ENCODE results near the gene ZNF518A.
"Not testable (repeated sequence)": the region's sequence is repeated elsewhere in the genome, so short reads cannot be mapped to it uniquely, and the experiment has no call there.

ZNF518A gene

GRCh38 chr10:96176985-96177384 is 46.9 kb downstream of the ZNF518A start:
- WGBS (ENCODE audit: extremely low coverage, insufficient coverage, low lambda C conversion rate) = no CpG with 5 or more reads among the region's 1 CpG

GRCh38 chr10:96188421-96188820 is 58.3 kb downstream of the ZNF518A start:
- no peak overlapping the region for H3K56ac ChIP-seq (ENCODE audit: low read length)
- DNase-seq = no peak
- no peaks in the 10 kb centered on the region for H3K79me2 ChIP-seq (ENCODE audit: control insufficient read depth, insufficient read depth, low read length)
- H3K4ac ChIP-seq (ENCODE audit: low read depth, low read length) = no peak overlapping the region
- no peak overlapping the region for H3K4me2 ChIP-seq (ENCODE audit: low read length)
- no peaks in the 10 kb centered on the region for H3K36me3 ChIP-seq (ENCODE audit: control insufficient read depth, insufficient read depth, low read length)
- H3K27ac ChIP-seq (ENCODE audit: low read depth, low read length) = no peak overlapping the region
- no peak overlapping the region for H2BK120ac ChIP-seq (ENCODE audit: low read depth, low read length)
- no peaks in the 10 kb centered on the region for H3K27me3 ChIP-seq (ENCODE audit: insufficient read depth, low read length, poor library complexity)
- H3K18ac ChIP-seq (ENCODE audit: low read length) = no peak overlapping the region
- no CpG with 5 or more reads among the region's 2 CpGs for WGBS (ENCODE audit: extremely low coverage, insufficient coverage, low lambda C conversion rate)
- no peak overlapping the region for H2BK5ac ChIP-seq (ENCODE audit: low read length)
- no peak overlapping the region for H4K5ac ChIP-seq (ENCODE audit: low read length)
- H4K8ac ChIP-seq (ENCODE audit: low read depth, low read length) = no peak overlapping the region
- no peak overlapping the region for H3K4me3 ChIP-seq (ENCODE audit: low read length)
- no peak overlapping the region for H2BK15ac ChIP-seq (replicated peaks; ENCODE audit: low read depth)
- H3K79me1 ChIP-seq (ENCODE audit: low read length) = no peaks in the 10 kb centered on the region
- H3K23ac ChIP-seq (ENCODE audit: low read length) = no peak overlapping the region
- no peak overlapping the region for H2AK5ac ChIP-seq (ENCODE audit: low read length)
- no peak overlapping the region for H3K9ac ChIP-seq (ENCODE audit: low read length)
- H3K4me1 ChIP-seq (ENCODE audit: control insufficient read depth, low read depth, low read length) = no peaks in the 10 kb centered on the region

More at GRCh38 chr10:96176985-96177384, 46.9 kb downstream of the ZNF518A start:
- Histone ChIP-seq H3K9ac (ENCODE audit: low read length) (no peak overlapping the region), H2BK5ac (ENCODE audit: low read length) (no peak overlapping the region), H2BK15ac (replicated peaks; ENCODE audit: low read depth) (no peak overlapping the region), H3K4me3 (ENCODE audit: low read length) (no peak overlapping the region), H3K4me2 (ENCODE audit: low read length) (no peak overlapping the region), H3K23ac (ENCODE audit: low read length) (no peak overlapping the region), H2BK120ac (ENCODE audit: low read depth, low read length) (no peak overlapping the region), H4K8ac (ENCODE audit: low read depth, low read length) (no peak overlapping the region), H3K27ac (ENCODE audit: low read depth, low read length) (no peak overlapping the region), H2AK5ac (ENCODE audit: low read length) (no peak overlapping the region), H3K18ac (ENCODE audit: low read length) (no peak overlapping the region), H3K56ac (ENCODE audit: low read length) (no peak overlapping the region), H3K4ac (ENCODE audit: low read depth, low read length) (no peak overlapping the region), H3K79me1 (ENCODE audit: low read length) (no peaks in the 10 kb centered on the region), H4K5ac (ENCODE audit: low read length) (no peak overlapping the region), H3K79me2 (ENCODE audit: control insufficient read depth, insufficient read depth, low read length) (no peaks in the 10 kb centered on the region), H3K27me3 (ENCODE audit: insufficient read depth, low read length, poor library complexity) (no peaks in the 10 kb centered on the region), H3K4me1 (ENCODE audit: control insufficient read depth, low read depth, low read length) (no peaks in the 10 kb centered on the region), H3K36me3 (ENCODE audit: control insufficient read depth, insufficient read depth, low read length) (no peaks in the 10 kb centered on the region)
- no peak for DNase-seq

GRCh38 chr10:96188916-96189315 is 58.8 kb downstream of the ZNF518A start:
- H3K36me3 ChIP-seq (ENCODE audit: control insufficient read depth, insufficient read depth, low read length) = no peaks in the 10 kb centered on the region
- H4K8ac ChIP-seq (ENCODE audit: low read depth, low read length) = no peak overlapping the region
- H3K23ac ChIP-seq (ENCODE audit: low read length) = no peak overlapping the region
- no peaks in the 10 kb centered on the region for H3K79me2 ChIP-seq (ENCODE audit: control insufficient read depth, insufficient read depth, low read length)
- no peak overlapping the region for H3K56ac ChIP-seq (ENCODE audit: low read length)
- no peak overlapping the region for H3K4ac ChIP-seq (ENCODE audit: low read depth, low read length)
- H4K5ac ChIP-seq (ENCODE audit: low read length) = no peak overlapping the region
- H3K79me1 ChIP-seq (ENCODE audit: low read length) = no peaks in the 10 kb centered on the region
- no peaks in the 10 kb centered on the region for H3K4me1 ChIP-seq (ENCODE audit: control insufficient read depth, low read depth, low read length)
- no CpG with 5 or more reads among the region's 1 CpG for WGBS (ENCODE audit: extremely low coverage, insufficient coverage, low lambda C conversion rate)
- no peak overlapping the region for H2BK15ac ChIP-seq (replicated peaks; ENCODE audit: low read depth)
- H2BK120ac ChIP-seq (ENCODE audit: low read depth, low read length) = no peak overlapping the region
- no peaks in the 10 kb centered on the region for H3K27me3 ChIP-seq (ENCODE audit: insufficient read depth, low read length, poor library complexity)
- no peak overlapping the region for H3K4me2 ChIP-seq (ENCODE audit: low read length)
- H3K9ac ChIP-seq (ENCODE audit: low read length) = no peak overlapping the region
- H2AK5ac ChIP-seq (ENCODE audit: low read length) = no peak overlapping the region
- DNase-seq = no peak
- no peak overlapping the region for H3K4me3 ChIP-seq (ENCODE audit: low read length)
- no peak overlapping the region for H3K18ac ChIP-seq (ENCODE audit: low read length)
- no peak overlapping the region for H2BK5ac ChIP-seq (ENCODE audit: low read length)
- H3K27ac ChIP-seq (ENCODE audit: low read depth, low read length) = no peak overlapping the region

- H3K4me2 ChIP-seq (ENCODE audit: low read length); H3K79me1 ChIP-seq (ENCODE audit: low read length); DNase-seq; H3K27ac ChIP-seq (ENCODE audit: low read depth, low read length); H3K9ac ChIP-seq (ENCODE audit: low read length); H3K79me2 ChIP-seq (ENCODE audit: control insufficient read depth, insufficient read depth, low read length); H3K36me3 ChIP-seq (ENCODE audit: control insufficient read depth, insufficient read depth, low read length); H3K4me3 ChIP-seq (ENCODE audit: low read length); H3K56ac ChIP-seq (ENCODE audit: low read length); H2BK15ac ChIP-seq (replicated peaks; ENCODE audit: low read depth); H3K4ac ChIP-seq (ENCODE audit: low read depth, low read length); H4K8ac ChIP-seq (ENCODE audit: low read depth, low read length); H3K27me3 ChIP-seq (ENCODE audit: insufficient read depth, low read length, poor library complexity); H3K4me1 ChIP-seq (ENCODE audit: control insufficient read depth, low read depth, low read length); H3K23ac ChIP-seq (ENCODE audit: low read length); H2BK5ac ChIP-seq (ENCODE audit: low read length); H2BK120ac ChIP-seq (ENCODE audit: low read depth, low read length); H4K5ac ChIP-seq (ENCODE audit: low read length); H3K18ac ChIP-seq (ENCODE audit: low read length); H2AK5ac ChIP-seq (ENCODE audit: low read length): not testable (repeated sequence)
- no CpG with 5 or more reads among the region's 1 CpG for WGBS (ENCODE audit: extremely low coverage, insufficient coverage, low lambda C conversion rate)
Measured at GRCh38 chr10:96189505-96189904, 59.4 kb downstream of the ZNF518A start.

DNA sequence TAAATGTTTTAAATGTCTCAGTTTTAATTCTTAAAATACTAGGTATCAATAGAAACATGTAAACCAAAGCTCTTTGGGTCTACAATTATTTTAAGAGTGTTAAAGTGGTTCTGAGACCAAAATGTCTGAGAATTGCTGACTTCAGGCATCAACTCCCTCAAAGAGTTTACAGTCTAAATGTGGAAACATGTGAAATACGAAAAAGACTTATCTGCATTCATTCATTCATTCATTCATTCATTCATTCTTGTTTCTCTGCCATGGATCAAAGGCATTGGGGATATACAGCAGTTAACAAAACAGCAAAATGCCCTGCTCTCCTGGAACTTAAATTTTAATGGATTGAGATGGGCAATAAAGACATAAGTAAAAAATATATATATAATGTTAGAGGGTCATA is 71.4 kb downstream of the ZNF518A start:
- WGBS (ENCODE audit: extremely low coverage, insufficient coverage, low lambda C conversion rate) = no CpG with 5 or more reads among the region's 1 CpG
- Histone ChIP-seq H4K5ac (ENCODE audit: low read length) (no peak overlapping the region), H3K79me1 (ENCODE audit: low read length) (no peaks in the 10 kb centered on the region), H3K27ac (ENCODE audit: low read depth, low read length) (no peak overlapping the region), H2BK15ac (replicated peaks; ENCODE audit: low read depth) (no peak overlapping the region), H3K56ac (ENCODE audit: low read length) (no peak overlapping the region), H3K23ac (ENCODE audit: low read length) (no peak overlapping the region), H3K18ac (ENCODE audit: low read length) (no peak overlapping the region), H3K9ac (ENCODE audit: low read length) (no peak overlapping the region), H3K4ac (ENCODE audit: low read depth, low read length) (no peak overlapping the region), H3K36me3 (ENCODE audit: control insufficient read depth, insufficient read depth, low read length) (no peaks in the 10 kb centered on the region), H3K4me3 (ENCODE audit: low read length) (no peak overlapping the region), H3K4me2 (ENCODE audit: low read length) (no peak overlapping the region), H3K79me2 (ENCODE audit: control insufficient read depth, insufficient read depth, low read length) (no peaks in the 10 kb centered on the region), H3K4me1 (ENCODE audit: control insufficient read depth, low read depth, low read length) (no peaks in the 10 kb centered on the region), H2BK120ac (ENCODE audit: low read depth, low read length) (no peak overlapping the region), H2BK5ac (ENCODE audit: low read length) (no peak overlapping the region), H2AK5ac (ENCODE audit: low read length) (no peak overlapping the region), H4K8ac (ENCODE audit: low read depth, low read length) (no peak overlapping the region), H3K27me3 (ENCODE audit: insufficient read depth, low read length, poor library complexity) (no peaks in the 10 kb centered on the region)
- no peak for DNase-seq

GRCh38 chr10:96205580-96205979 is 75.5 kb downstream of the ZNF518A start:
- Histone ChIP-seq H3K79me1 (ENCODE audit: low read length) (no peaks in the 10 kb centered on the region), H3K18ac (ENCODE audit: low read length) (no peak overlapping the region), H3K4me2 (ENCODE audit: low read length) (no peak overlapping the region), H4K8ac (ENCODE audit: low read depth, low read length) (no peak overlapping the region), H3K4me1 (ENCODE audit: control insufficient read depth, low read depth, low read length) (no peaks in the 10 kb centered on the region), H3K4me3 (ENCODE audit: low read length) (no peak overlapping the region), H3K4ac (ENCODE audit: low read depth, low read length) (no peak overlapping the region), H2BK15ac (replicated peaks; ENCODE audit: low read depth) (no peak overlapping the region), H3K56ac (ENCODE audit: low read length) (no peak overlapping the region), H3K27me3 (ENCODE audit: insufficient read depth, low read length, poor library complexity) (no peaks in the 10 kb centered on the region), H2BK120ac (ENCODE audit: low read depth, low read length) (no peak overlapping the region), H3K23ac (ENCODE audit: low read length) (no peak overlapping the region), H2BK5ac (ENCODE audit: low read length) (no peak overlapping the region), H3K79me2 (ENCODE audit: control insufficient read depth, insufficient read depth, low read length) (no peaks in the 10 kb centered on the region), H3K36me3 (ENCODE audit: control insufficient read depth, insufficient read depth, low read length) (no peaks in the 10 kb centered on the region), H3K27ac (ENCODE audit: low read depth, low read length) (no peak overlapping the region), H3K9ac (ENCODE audit: low read length) (no peak overlapping the region), H2AK5ac (ENCODE audit: low read length) (no peak overlapping the region), H4K5ac (ENCODE audit: low read length) (no peak overlapping the region)
- no peak for DNase-seq
- WGBS (ENCODE audit: extremely low coverage, insufficient coverage, low lambda C conversion rate) = no CpG with 5 or more reads among the region's 1 CpG

All from mesendoderm (in vitro differentiated cells).